HG03354 (cell line): ENCODE measurements around the gene PTDSS2.

Experiments
- ATAC-seq: cut with Tn5 transposase; IDR thresholded peaks from one replicate; pipeline ENCODE4 v1.9.1; 2021; ENCODE audit warnings: mild to moderate bottlenecking; ENCODE audit not compliant: unreplicated experiment, poor library complexity, severe bottlenecking

The PTDSS2 gene

GRCh38 chr11:486189-486588, 36.1 kb downstream of the PTDSS2 start:
- ATAC-seq = no peak

DNA sequence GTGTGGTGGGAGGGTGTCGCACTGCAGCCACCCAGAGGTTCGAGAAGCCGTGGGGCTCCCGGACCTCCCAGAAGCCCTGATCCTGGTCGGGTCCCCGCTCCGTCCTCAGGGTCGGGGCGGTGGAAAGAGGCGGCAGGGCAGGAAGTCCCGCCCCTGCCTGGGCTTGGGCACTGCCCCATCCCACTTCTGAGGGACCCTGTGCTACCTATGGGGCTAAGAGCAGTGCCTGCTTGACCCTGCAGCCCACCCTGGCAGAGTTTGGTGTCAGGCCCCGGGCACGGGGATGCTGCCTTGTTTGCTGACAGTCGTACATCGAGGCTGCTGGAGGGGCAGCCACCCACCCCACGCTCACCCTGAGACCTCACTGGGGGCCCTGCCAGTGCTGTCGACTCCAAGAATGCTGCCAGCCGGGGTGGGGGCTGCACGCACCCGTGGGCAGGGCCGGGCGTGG, 37.5 kb downstream of the PTDSS2 start:
- ATAC-seq = no peak

- no peak for ATAC-seq
These were observed 38.0 kb downstream of the PTDSS2 start for GRCh38 chr11:488062-488461.

DNA sequence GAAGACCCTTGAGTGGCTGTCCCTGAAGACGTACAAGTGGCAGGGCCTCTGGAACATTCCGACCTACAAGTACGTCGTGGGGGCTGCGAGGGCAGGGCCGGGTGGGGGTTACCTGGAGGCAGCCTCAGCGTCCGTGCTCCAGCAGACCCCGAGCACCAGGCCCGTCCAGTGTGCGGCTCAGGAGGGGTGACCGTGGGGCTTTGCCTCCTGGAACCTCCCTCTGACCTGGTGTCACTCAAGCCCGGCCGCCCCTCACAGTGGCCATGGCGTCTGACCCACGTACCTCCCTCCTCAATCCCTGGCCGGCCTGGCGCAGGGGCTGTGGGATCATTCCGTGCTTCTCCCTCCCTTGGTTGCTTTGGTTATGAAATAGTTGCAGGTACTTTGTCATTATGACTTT, 38.5 kb downstream of the PTDSS2 start:
- ATAC-seq = no peak

- no peak for ATAC-seq
These were observed 38.9 kb downstream of the PTDSS2 start for GRCh38 chr11:488992-489391.

DNA sequence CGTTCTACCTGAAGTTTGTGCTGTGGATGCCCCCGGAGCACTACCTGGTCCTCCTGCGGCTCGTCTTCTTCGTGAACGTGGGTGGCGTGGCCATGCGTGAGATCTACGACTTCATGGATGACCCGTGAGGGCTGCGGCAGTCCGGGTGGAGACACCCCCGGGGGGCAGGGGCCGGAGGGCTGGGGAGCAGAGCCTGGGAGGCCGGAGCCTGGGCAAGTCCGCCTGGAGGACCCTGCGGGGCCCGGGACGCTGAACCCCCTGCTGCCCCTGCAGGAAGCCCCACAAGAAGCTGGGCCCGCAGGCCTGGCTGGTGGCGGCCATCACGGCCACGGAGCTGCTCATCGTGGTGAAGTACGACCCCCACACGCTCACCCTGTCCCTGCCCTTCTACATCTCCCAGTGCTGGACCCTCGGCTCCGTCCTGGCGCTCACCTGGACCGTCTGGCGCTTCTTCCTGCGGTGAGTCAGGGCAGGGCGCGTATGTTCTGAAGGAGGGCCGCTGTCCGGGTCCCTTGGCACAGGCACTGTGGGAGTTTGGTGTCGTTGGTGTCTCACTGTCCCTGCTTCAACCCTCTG, 39.6 kb downstream of the PTDSS2 start:
- no peak for ATAC-seq

- no peak for ATAC-seq
These were observed 40.3 kb downstream of the PTDSS2 start for GRCh38 chr11:490186-490929.

DNA sequence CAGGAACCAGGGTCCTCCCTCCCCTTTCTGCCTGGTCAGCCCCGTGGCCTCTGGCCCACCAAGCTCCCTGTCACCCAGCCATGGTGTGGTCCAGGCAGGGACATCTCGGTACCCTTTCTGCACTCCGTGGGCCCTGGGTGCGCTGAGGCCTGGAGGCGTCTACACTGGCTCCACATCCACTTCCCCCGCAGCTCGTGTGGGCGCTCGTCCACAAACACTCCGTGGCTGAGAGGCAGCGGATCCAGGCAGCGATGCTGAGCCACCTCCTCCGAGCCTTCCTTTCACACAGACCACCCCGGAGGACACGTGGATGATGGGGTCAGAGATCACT, 40.8 kb downstream of the PTDSS2 start:
- ATAC-seq = no peak

- no peak for ATAC-seq
These were observed 41.3 kb downstream of the PTDSS2 start for GRCh38 chr11:491358-491757.

DNA sequence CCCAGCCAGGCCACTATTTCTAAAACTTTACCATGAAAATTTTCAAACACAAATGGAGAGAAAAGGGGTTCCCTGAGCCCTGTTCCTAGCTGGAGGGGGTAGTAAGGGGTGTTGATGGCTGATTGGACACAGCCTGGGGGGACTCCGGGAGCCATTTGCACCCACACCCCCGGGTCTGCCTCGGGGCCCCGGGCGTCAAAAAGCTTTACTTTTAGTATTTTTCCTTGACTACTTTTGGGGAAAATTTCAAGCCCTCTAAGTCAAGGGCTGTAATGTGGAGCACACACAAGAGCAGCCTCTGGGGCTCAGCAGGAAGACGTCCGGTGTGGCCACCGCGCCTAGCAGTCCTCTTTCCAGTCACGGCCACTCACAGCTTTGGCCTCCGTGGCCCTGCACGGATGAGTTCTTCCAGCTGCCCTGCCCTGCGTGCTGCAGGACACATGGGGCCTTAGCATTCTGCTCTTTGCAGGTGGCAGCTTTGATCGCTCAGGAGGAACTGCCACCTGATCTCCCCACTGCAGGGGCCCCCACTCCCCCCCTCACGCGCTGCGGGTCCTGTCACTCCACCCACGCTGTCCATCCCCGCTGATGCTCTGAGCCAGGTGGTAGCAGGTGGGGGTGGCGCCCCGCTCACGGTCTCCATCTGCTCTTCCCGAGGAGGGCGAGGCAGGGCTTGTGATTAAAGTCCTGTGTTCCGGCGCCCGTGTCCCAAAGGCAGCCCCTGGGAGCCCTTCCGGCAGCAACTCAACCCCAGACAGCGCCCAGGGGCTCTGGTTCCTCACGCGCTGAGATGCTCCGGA, 42.5 kb downstream of the PTDSS2 start:
- no peak for ATAC-seq

GRCh38 chr11:494761-495536, 44.9 kb downstream of the PTDSS2 start:
- ATAC-seq = no peak

DNA sequence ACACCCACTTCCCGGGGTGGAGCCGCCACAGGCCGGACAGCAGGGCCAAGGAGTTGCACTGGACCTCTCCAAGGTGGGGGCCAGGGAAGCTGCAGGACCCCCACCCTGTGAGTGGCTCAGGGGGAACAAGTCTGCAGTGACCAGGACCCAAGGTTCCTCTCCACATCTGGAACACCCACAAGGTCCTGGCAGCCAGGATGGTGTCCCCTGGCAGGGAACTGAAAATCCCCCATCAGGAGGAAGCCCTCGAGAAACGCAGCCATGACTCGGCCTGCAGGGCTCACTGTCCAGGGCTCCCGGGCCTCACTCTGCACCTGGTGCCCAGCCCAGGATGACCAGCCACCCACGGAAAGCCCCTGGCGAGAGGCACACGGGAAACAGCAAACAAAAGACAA, 45.5 kb downstream of the PTDSS2 start:
- ATAC-seq = no peak

DNA sequence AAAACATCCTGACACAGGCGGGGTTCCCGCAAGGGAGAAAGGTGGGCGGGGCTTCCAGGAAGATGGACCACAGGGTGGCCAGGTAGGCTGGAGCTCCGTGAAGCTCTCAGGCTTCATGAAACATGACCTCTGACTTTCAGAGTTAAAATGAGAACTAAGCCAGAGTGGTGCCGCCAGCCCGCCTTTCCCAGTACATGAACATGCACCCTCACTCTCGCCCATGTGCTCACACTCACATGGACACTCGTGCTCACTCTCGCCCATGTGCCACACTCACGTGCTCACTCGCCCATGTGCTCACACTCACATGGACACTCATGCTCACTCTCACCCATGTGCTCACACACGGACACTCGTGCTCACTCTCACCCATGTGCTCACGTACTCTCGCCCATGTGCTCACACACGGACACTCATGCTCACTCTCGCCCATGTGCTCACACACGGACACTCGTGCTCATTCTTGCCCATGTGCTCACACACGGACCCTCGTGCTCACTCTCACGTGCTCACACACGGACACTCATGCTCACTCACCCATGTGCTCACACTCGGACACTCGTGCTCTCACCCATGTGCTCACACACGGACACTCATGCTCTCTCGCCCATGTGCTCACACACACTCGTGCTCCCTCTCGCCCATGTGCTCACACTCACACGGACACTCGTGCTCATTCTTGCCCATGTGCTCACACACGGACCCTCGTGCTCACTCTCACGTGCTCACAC, 46.9 kb downstream of the PTDSS2 start:
- no peak for ATAC-seq

DNA sequence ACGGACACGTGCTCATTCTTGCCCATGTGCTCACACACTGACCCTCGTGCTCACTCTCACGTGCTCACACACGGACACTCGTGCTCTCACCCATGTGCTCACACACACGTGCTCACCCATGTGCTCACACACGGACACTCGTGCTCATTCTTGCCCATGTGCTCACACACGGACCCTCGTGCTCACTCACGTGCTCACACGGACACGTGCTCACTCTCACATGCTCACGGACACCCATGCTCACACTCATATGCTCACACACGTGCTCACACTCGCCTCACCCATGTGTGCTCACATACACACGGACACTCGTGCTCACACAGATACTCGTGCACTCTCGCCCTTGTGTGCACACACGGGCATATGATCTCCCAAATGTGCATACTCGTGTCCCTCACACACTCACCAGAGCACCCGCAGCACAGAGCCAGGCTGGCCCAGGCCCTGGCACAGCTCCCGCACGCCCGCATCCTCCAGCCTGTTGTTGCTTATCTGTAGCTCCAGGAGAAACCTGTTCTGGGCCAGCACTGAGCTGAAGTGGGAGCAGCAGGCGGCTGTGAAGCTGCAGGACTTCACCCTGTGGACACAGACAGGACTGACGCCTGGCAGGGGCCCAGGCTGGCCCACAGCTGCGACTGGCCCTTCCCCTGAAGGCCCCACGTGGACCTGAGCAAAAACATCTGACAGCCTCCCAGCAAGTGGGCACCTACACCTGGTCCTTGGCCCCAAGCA, 47.7 kb downstream of the PTDSS2 start:
- ATAC-seq = no peak

GRCh38 chr11:498297-499181, 48.5 kb downstream of the PTDSS2 start:
- ATAC-seq = no peak

- ATAC-seq = no peak
These were observed 49.4 kb downstream of the PTDSS2 start for GRCh38 chr11:499201-500076.

DNA sequence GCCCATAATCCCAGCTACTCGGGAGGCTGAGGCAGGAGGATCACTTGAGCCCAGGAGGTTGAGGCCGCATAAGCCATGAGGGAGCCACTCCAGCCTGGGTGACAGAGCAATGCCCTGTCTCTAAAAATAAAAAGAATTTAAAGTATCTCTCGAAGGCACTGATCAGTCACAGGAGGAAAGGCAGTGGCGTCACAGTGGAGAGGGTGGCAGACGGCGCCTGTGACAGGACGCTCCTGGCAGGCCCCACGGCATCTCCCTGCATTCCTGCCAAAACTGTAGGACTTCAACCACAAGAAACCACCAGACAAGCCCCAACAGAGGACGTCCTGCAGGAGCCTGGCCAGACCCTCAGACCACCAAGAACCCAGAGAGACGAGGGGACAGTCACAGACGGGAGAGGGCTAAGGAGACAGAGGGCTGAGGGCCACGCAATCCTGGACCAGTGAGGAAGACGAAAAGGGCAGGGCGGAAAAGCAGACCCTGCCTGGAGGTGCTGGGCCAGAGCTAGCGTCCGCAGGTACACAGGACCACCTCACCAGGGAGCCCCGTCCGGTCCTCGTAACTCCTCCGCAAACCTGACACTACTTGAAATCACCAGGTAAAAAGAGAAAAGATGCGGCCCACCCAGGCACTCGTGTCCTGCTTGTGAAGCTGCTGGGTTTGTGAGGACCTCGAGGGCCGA, 51.1 kb downstream of the PTDSS2 start:
- ATAC-seq = no peak
